T1000 (cell line): ENCODE measurements around the gene OR1N1.
"Not testable (repeated sequence)": the region's sequence is repeated elsewhere in the genome, so short reads cannot be mapped to it uniquely, and the experiment has no call there.

Experiments
- DNase-seq: peaks from one replicate; lab custom pipeline; 2025; ENCODE audit warnings: mixed read lengths; lab: John Stamatoyannopoulos, UW

OR1N1 gene

GRCh38 chr9:122527193-122527592 is at the start of gene OR1N1:
Gene OR1N1, minus strand, starts transcription at chr9:122527293. Its CDS starts 0 bp downstream, at chr9:122527293.
- no peak for DNase-seq

- DNase-seq: no peak
Observed at GRCh38 chr9:122572456-122572855, 45.4 kb upstream of the OR1N1 start.

GRCh38 chr9:122567901-122568300 is 40.8 kb upstream of the OR1N1 start:
- DNase-seq: no peak

GRCh38 chr9:122562134-122562760 is 35.2 kb upstream of the OR1N1 start:
- no peak for DNase-seq

- no peak for DNase-seq
Observed at GRCh38 chr9:122561446-122561845, 34.4 kb upstream of the OR1N1 start.

GRCh38 chr9:122552812-122553211 is 25.7 kb upstream of the OR1N1 start, which contains the start of gene OR1N2:
Gene OR1N2, plus strand, starts transcription at chr9:122553112. Its CDS starts 100 bp downstream, at chr9:122553212.
- DNase-seq: no peak

GRCh38 chr9:122551371-122551770 is 24.3 kb upstream of the OR1N1 start:
- DNase-seq: no peak

GRCh38 chr9:122546196-122546595 is 19.1 kb upstream of the OR1N1 start:
- no peak for DNase-seq

- DNase-seq: no peak
Observed at GRCh38 chr9:122538757-122539156, 11.7 kb upstream of the OR1N1 start.

- not testable (repeated sequence) for DNase-seq
Observed at GRCh38 chr9:122537066-122537465, 10.0 kb upstream of the OR1N1 start.

GRCh38 chr9:122536134-122536533 is 9.0 kb upstream of the OR1N1 start:
- DNase-seq: no peak

- DNase-seq: not testable (repeated sequence)
Observed at GRCh38 chr9:122531157-122531556, 4.1 kb upstream of the OR1N1 start.

- DNase-seq: no peak
Observed at GRCh38 chr9:122526602-122527001, 491 bp downstream of the OR1N1 start.

- no peak for DNase-seq
Observed at GRCh38 chr9:122519376-122519775, 7.7 kb downstream of the OR1N1 start.

- no peak for DNase-seq
Observed at GRCh38 chr9:122518841-122519240, 8.3 kb downstream of the OR1N1 start, which contains the start of gene OR1J4. Gene OR1J4, plus strand, starts transcription at chr9:122519141. Its CDS starts 0 bp downstream, at chr9:122519141.

GRCh38 chr9:122518226-122518625 is 8.9 kb downstream of the OR1N1 start:
- no peak for DNase-seq

- no peak for DNase-seq
Observed at GRCh38 chr9:122510502-122510901, 16.6 kb downstream of the OR1N1 start, which contains the start of gene OR1J2. Gene OR1J2, plus strand, starts transcription at chr9:122510802. Its CDS starts 0 bp downstream, at chr9:122510802.

- DNase-seq: no peak
Observed at GRCh38 chr9:122506964-122507363, 20.1 kb downstream of the OR1N1 start.

- no peak for DNase-seq
Observed at GRCh38 chr9:122498883-122499288, 28.2 kb downstream of the OR1N1 start.

GRCh38 chr9:122479062-122479461 is 48.0 kb downstream of the OR1N1 start:
- DNase-seq: no peak

- no peak for DNase-seq
Observed at GRCh38 chr9:122477826-122478225, 49.3 kb downstream of the OR1N1 start, which contains the start of gene OR1J1. Gene OR1J1, minus strand, starts transcription at chr9:122477926. Its CDS starts 0 bp downstream, at chr9:122477926.

- DNase-seq: no peak
Observed at GRCh38 chr9:122477346-122477745, 49.7 kb downstream of the OR1N1 start.
